Type B pancreatic cell (in vitro differentiated cells): ENCODE measurements around the gene SHROOM4. TPM values are rescaled to one million over a fixed set of nuclear protein-coding genes. Genes with fewer than 3 reads are reported as not detected.
A peak's percentile ranks its signal among the peaks of the same experiment; 100 is the strongest.

Experiments
- DNase-seq: peaks from one replicate; pipeline ENCODE4 v3.0.0; 2021; ENCODE audit warnings: mixed read lengths; ENCODE audit not compliant: unreplicated experiment; ENCODE audit errors: extremely low spot score
- H3K27ac Mint-ChIP-seq: 2 replicates; pipeline ENCODE4 v1.8.0; 2021; ENCODE audit warnings: mild to moderate bottlenecking, mixed read lengths
- H3K27me3 Mint-ChIP-seq: 2 replicates; pipeline ENCODE4 v1.8.0; 2021; ENCODE audit warnings: mixed read lengths
- H3K36me3 Mint-ChIP-seq: 2 replicates; pipeline ENCODE4 v1.8.0; 2021; ENCODE audit warnings: mixed read lengths
- H3K4me1 Mint-ChIP-seq: one replicate; pipeline ENCODE4 v1.8.0; 2021; ENCODE audit warnings: mixed read lengths; ENCODE audit not compliant: unreplicated experiment
- H3K4me3 Mint-ChIP-seq: 2 replicates; pipeline ENCODE4 v1.8.0; 2021; ENCODE audit warnings: mild to moderate bottlenecking, mixed read lengths
- H3K9me3 Mint-ChIP-seq: 2 replicates; pipeline ENCODE4 v1.8.0; 2021; ENCODE audit warnings: mixed read lengths
- total RNA-seq: library from RNA; stranded (reverse); gene quantifications from 2 replicates; pipeline ENCODE4 v1.2.1, GENCODE V29; 2021; ENCODE audit warnings: low replicate concordance
- TF ChIP-seq, protein P1 (sequence below): fragments of 200-600 bp; sonication (generic); conservative IDR thresholded peaks from 2 replicates; pipeline ENCODE4 v1.5.0; 2021; ENCODE audit warnings: antibody characterized with exemption, mild to moderate bottlenecking

Gene SHROOM4
- total RNA-seq, 1 donor from 2014 or later, result 13.3 TPM

DNA sequence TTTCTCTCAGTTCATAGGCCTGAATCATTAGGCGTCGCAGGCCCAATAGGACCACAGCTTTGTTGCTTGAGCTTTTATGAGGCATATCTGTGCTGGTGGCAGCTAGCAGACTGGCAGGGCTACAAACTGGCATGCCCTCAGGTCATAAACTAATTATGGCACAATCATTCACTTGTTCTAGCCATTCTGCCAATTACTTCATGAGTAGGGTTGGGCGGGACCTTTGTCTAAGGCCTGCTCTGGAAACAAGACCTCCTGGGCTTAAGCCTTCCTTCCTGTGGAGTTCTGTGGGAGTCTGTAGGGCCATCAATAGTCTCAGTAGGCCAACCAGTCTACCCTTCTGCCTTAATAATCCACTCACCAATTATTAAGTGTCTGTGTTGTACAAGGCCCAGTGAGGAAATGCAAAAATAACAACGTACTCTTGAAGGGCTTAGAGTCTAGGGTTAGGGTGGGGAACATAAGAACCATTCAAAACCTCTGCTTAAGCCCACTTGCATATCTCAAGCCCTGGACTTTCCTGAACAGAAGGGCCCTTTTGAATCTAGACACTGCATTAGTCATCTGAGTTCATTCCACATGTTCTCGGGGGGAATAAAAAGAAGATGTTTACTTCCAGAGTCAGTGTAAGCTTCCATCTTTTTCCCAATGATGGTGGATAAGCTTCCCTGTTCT, 44.5 kb downstream of the SHROOM4 start:
- Mint-ChIP-seq H3K36me3 (no peaks in the 10 kb centered on the region), H3K27me3 (no peaks in the 10 kb centered on the region), H3K4me3 (no peak overlapping the region), H3K27ac (peak overlapping the region; percentile 83), H3K9me3 (no peaks in the 10 kb centered on the region), H3K4me1 (peaks cover 16% of the 10 kb centered on the region)
- TF ChIP-seq, protein P1, sequence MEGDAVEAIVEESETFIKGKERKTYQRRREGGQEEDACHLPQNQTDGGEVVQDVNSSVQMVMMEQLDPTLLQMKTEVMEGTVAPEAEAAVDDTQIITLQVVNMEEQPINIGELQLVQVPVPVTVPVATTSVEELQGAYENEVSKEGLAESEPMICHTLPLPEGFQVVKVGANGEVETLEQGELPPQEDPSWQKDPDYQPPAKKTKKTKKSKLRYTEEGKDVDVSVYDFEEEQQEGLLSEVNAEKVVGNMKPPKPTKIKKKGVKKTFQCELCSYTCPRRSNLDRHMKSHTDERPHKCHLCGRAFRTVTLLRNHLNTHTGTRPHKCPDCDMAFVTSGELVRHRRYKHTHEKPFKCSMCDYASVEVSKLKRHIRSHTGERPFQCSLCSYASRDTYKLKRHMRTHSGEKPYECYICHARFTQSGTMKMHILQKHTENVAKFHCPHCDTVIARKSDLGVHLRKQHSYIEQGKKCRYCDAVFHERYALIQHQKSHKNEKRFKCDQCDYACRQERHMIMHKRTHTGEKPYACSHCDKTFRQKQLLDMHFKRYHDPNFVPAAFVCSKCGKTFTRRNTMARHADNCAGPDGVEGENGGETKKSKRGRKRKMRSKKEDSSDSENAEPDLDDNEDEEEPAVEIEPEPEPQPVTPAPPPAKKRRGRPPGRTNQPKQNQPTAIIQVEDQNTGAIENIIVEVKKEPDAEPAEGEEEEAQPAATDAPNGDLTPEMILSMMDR, result no peak
- no peak for DNase-seq

DNA sequence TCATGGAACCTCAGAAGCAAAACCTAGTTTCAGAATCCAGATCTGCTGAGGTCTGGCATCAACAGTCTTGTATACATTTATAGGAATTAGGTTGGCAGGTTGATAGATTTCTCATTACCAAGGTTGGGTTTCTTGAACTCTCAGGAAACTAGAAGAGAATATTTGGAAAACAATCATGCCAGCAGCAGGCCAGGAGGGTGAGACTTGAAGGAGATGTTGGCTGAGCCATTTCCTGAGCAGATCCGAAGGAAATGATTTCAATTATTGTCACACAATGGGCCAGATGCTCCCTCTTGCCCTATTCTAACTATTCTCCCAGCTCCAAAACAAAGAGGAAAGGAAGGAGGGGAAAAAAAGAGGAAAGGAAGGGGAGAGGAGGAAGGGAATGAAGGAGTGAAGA, 45.2 kb downstream of the SHROOM4 start:
- Mint-ChIP-seq H3K9me3 (no peaks in the 10 kb centered on the region), H3K27ac (no peak overlapping the region), H3K27me3 (no peaks in the 10 kb centered on the region), H3K4me1 (peaks cover 16% of the 10 kb centered on the region), H3K36me3 (no peaks in the 10 kb centered on the region), H3K4me3 (no peak overlapping the region)
- TF ChIP-seq, protein P1, result no peak
- no peak for DNase-seq

DNA sequence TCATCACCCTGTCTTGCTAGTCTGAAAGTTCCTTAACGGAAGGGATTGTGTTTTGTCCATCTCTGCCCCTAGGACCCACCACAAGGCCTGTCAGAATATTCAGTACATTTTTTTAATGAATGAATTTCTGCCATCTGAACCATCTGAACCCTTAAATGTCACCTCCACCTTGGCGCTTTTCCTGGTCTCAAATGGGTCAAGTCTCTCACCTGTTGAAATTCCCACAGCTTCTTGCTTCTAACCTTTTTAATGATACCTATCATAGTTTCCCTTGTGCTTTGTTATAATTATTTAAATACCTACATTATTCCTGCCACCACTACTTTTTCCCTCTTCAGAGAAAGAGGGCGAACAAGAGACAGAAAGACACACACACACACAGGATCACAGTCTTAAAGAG, 48.0 kb downstream of the SHROOM4 start:
- Mint-ChIP-seq H3K27ac (no peak overlapping the region), H3K36me3 (no peaks in the 10 kb centered on the region), H3K4me1 (peaks cover 11% of the 10 kb centered on the region), H3K9me3 (no peaks in the 10 kb centered on the region), H3K27me3 (no peaks in the 10 kb centered on the region), H3K4me3 (no peak overlapping the region)
- TF ChIP-seq, protein P1, result no peak
- DNase-seq, result no peak

DNA sequence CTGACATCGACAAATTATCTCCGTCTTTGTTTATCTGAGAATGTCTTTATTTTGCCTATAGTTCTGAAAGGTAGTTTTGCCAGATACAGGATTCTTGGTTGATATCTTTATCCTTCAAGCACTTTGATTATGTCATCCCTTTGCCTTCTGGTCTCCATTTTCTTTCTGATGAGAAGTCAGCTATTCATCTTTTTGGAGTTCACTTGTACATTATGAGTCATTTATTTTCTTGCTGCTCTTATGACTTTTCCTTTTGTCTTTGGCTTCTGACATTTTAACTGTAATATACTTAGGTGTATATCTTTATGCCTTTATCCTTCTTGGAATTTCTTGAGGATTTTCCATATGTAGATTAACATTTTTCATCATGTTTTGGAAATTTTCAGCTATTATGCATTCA, 51.4 kb downstream of the SHROOM4 start:
- Mint-ChIP-seq H3K27ac (no peak overlapping the region), H3K4me3 (no peak overlapping the region), H3K36me3 (no peaks in the 10 kb centered on the region), H3K9me3 (no peaks in the 10 kb centered on the region), H3K27me3 (no peaks in the 10 kb centered on the region), H3K4me1 (no peaks in the 10 kb centered on the region)
- no peak for DNase-seq
- TF ChIP-seq, protein P1, result no peak

DNA sequence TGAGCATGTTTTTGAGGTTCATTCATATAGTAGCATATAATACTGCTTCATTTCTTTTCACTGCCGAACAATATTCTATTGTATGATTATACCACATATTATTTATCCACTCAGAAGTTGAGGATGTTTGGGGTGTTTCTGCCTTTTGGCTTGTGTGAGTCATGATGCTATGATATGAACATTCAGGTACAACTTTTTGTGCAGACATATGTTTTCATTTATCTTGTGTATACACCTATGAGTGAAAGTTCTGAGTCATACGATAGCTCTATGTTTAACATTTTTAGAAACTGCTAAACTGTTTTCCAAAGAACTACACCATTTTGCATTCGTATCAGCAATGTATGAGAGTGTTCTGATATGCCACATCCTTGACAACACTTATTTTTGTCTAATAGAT, 57.7 kb downstream of the SHROOM4 start:
- H3K27ac Mint-ChIP-seq, result no peak overlapping the region
- H3K36me3 Mint-ChIP-seq, result no peaks in the 10 kb centered on the region
- DNase-seq, result no peak
- H3K9me3 Mint-ChIP-seq, result no peaks in the 10 kb centered on the region
- no peak overlapping the region for H3K4me3 Mint-ChIP-seq
- H3K4me1 Mint-ChIP-seq, result no peaks in the 10 kb centered on the region
- no peaks in the 10 kb centered on the region for H3K27me3 Mint-ChIP-seq
- TF ChIP-seq, protein P1, result no peak
